Stimulated activated CD4-positive, alpha-beta T cell treated with anti-CD3 and anti-CD28 coated beads, Interleukin-1b, Interleukin-23, amount 100 ng/mL, for 4 hours (primary cell): ENCODE data around the gene CUL4A.

Experiments used
- DNase-seq, 2 donors: peaks; one replicate each; pipeline ENCODE4 v3.0.0-alpha.2; 2020; ENCODE audit warnings: low read depth in 2 of 2

Gene CUL4A

GRCh38 chr13:113179374-113180230 is 29.8 kb upstream of the CUL4A start:
- no peak for DNase-seq

- no peak for DNase-seq
These were observed 27.4 kb upstream of the CUL4A start for GRCh38 chr13:113182046-113182445.

GRCh38 chr13:113183450-113184129 is 25.8 kb upstream of the CUL4A start:
- no peak for DNase-seq

DNA sequence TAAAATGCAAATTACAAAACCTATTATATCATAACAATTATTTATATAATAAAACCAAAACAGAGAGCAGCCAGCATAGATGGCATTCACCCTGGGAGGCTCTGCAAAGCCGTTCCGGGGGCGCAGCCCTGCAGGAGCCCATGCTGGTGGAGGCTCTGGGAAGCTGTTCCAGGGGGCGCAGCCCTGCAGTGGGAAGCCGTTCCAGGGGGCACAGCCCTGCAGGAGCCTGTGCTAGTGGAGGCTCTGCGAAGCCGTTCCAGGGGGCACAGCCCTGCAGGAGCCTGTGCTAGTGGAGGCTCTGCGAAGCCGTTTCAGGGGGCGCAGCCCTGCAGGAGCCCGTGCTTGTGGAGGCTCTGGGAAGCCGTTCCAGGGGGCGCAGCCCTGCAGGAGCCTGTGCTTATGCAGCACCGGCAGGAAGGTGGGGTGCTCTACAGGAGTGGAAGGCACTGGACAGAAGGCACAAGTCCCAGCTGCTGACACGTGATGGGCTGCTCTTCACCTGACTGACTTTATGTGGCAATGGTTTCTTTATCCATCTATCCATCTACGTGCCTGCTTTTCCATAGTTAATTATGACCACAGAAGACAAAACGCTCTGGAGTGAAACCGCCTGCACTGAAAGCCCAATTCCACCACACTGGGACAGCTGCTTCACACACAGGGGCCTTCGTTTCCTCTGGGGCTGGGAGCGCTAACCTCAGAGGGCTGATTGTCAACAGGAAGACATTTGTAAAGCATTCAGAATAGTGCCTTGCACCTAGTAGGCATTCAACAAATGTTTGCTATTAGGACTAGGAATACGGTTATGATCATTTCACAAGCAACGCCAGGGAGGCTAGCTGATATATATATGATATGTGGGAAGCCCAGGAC is 24.6 kb upstream of the CUL4A start:
- DNase-seq, result no peak

DNA sequence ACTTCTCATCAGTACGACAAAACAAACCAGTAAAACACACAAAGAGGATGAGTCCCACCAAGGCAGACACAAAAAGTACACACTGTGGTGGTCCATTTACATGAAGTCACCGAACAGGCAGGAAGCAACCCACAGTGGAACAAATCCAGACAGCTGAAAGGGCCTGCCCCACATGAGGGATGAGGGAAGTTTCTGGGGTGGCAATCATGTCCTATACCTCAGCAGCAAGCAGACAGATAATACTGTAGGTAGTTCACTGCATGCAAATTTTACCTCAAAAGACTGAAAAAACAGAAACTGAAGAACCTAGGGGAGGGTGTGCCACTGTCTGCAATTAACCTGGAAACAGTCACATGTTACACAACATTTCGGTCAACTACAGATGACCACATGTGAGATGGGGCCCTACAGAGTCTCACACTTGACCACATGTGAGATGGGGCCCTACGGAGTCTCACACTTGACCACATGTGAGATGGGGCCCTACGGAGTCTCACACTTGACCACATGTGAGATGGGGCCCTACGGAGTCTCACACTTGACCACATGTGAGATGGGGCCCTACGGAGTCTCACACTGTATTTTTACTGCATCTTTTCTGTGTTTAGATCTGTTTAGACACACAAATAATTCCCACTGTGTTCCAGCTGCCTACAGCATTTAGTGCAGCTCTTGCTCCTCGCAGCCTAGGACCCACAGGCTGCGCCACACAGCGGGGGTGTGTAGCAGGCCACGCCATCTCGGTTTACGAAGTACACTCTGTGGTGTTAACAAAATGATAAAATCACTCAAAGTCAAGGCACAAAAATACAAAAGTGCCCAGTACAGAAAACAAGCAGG is 23.1 kb upstream of the CUL4A start:
- DNase-seq, result no peak

DNA sequence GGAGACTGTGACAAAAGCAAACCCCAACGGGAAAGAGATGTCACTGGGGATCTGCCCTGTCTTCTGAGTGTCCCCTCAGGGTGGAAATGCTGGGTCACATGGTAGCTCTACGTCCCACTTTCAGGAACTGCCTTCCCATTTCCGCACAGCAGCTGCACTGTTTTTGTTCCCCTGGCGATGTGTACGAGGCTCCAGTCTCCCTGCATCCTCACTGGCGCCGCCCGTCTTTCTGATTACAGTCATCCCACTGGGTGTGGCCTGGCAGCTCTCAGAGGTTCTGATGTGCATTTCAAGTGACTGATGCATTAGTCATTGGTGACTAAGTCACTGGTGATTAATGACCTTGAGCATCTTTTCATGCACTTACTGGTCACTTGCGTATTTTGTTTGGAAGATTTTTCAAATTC is 22.1 kb upstream of the CUL4A start:
- DNase-seq, result peak; percentile 56 to 57

GRCh38 chr13:113187883-113188665 is 21.3 kb upstream of the CUL4A start:
- no peak for DNase-seq

- DNase-seq, result no peak
These were observed 19.2 kb upstream of the CUL4A start for GRCh38 chr13:113190181-113190580.

GRCh38 chr13:113192279-113192678 is 17.1 kb upstream of the CUL4A start:
- no peak for DNase-seq

- DNase-seq, result no peak
These were observed 16.5 kb upstream of the CUL4A start for GRCh38 chr13:113192902-113193301.

DNA sequence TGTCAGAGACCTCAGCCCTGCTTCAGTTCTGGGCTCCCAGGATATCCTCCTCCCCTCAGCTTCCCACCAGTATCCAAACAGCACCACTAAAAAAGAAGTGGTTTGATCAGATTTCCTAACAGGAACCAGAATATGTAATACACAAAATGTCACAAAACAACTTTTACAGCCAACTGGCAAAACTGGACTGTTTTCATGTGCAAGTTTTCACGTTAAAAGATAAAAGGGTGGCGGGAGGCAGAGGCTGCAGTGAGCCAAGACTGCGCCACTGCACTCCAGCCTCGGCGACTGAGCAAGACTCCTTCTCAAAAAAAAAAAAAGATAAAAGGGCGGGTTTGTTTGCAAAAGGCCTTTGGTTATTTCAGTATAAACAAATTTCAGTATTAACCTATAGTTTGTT is 14.1 kb upstream of the CUL4A start:
- DNase-seq, result no peak

DNA sequence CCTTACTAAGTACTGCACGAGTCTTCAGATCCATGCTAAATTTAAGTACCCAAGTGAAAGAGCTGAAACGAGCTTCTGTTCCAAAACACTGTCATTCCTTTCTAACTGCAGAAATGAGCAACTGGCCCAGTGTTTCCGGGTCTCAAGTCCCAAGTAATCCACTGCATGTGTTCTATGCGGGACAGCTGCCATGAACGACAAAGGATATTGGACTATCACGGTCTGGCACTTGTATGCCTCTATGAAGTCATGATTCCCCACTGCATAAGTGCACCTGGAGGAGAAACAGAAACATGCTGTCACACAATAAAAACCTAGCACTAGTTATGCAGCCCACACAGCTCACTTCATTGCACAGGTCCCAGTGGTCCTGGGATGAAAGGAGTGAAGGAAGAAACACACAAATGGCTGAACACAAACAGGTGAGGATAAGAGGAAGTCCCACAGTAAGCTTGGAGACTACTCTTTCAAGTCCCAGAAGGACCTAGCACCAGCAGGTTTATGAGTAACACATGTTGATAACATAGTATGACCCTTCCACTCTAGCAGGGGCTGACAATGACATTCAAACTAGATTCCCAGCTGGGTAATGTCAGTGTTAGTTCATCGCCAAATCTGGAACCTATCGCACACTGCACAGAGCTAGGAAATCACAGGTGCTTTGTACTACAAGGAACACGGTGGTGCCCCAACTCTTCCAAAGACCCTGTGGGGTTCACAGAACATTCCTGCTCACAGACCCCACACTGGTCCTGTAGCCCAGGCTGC is 12.3 kb upstream of the CUL4A start:
- no peak for DNase-seq

GRCh38 chr13:113201815-113202214 is 7.6 kb upstream of the CUL4A start:
- no peak for DNase-seq

DNA sequence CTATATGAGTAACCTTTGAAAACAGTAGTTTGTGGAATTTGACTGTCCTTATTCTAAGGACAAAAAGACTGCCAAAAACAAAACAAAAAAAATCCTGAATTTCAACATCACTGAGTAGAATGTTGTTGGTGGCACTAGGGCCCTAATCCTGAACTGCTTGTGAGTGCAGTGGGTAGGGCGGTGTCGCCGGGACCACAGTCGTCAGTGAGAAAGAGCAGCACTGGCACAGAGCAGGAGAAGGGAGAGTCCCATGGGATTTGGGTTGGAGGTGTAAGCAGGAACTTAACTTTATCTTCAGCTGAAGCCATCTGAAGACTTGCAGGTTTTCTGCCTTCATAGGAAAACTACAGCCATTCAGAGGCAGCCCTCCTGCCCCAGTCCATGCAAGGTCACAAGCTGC is 6.5 kb upstream of the CUL4A start:
- no peak for DNase-seq

- no peak for DNase-seq
These were observed 5.7 kb upstream of the CUL4A start for GRCh38 chr13:113203507-113204377.

DNA sequence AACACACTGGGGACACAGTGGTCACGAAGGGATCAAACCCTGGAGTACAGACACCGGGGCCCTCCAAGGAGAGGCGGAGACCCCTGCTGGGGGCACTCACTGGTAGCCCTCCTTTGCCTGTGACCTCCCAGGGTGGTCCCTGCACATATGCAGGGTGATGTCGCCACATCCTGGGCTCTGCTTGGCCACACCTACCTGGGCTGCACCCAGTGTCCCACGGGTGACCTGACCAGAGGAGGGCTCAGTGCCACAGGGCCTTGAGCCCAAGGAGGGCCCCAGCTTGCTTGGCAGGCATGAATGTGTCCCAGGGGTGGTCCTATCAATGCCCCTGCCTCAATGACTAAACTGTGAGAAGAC is 5.1 kb upstream of the CUL4A start:
- no peak for DNase-seq

DNA sequence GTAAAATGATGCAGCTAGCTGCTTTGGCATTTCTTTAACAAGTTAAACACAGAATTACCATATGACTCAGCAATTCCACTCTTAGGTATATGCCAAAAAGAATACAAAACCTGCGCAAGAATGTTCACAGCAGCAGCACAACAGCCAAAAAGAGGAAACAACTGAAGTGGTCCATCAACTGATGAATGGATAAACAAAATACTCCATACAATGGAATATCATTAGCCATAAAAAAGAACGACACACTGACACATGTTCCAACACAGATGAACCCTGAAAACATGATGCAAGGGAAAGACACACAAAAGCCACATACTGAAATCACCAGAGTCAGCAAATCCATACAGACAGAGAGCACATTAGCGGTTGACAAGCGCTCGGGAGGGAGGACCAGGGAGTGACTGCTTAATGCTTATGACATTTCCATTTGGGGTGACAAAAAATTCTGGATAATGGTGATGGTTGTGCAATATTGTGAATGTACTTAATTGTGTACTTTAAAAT is 3.9 kb upstream of the CUL4A start:
- no peak for DNase-seq

DNA sequence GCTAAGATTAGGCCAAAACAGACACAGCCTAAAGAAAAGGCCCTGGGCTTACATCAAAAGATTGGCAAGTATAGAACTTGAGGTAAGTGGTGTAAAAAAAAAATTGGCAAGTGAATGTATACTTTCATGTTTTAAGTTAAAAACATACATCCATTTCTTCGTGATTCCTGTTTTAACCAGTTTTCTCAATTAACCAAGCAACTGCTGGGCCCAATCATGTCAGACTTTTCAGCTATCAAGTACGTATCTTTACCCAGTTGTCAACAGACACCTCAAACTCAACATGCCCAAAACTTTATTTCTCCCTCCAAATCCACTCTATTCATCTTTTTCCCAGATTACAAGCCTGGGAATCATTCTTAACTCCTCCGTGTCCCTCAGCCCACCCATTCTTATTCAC is 2.0 kb upstream of the CUL4A start:
- DNase-seq, result no peak
